NOMO-1 treated with dmso at 0.1 percent for 144 hours (cell line): ENCODE data around the gene GLRX5.

Source experiments
- DNase-seq: peaks from one replicate; lab custom pipeline; 2025; ENCODE audit not compliant: unreplicated experiment; lab: John Stamatoyannopoulos, UW

Gene GLRX5

GRCh38 chr14:95534299-95535225 is at the start of gene GLRX5:
Gene GLRX5, plus strand, starts transcription at chr14:95535050. Its CDS starts 40 bp downstream, at chr14:95535090.
- peak; percentile 100 for DNase-seq

- DNase-seq: no peak
Measured at GRCh38 chr14:95485222-95485819, 49.5 kb upstream of the GLRX5 start.

- DNase-seq: no peak
Measured at GRCh38 chr14:95486875-95487668, 47.8 kb upstream of the GLRX5 start.

- DNase-seq: no peak
Measured at GRCh38 chr14:95487669-95488084, 47.2 kb upstream of the GLRX5 start.

- no peak for DNase-seq
Measured at GRCh38 chr14:95488376-95489213, 46.3 kb upstream of the GLRX5 start.

GRCh38 chr14:95489214-95490137 is 45.4 kb upstream of the GLRX5 start:
- no peak for DNase-seq

GRCh38 chr14:95490138-95490509 is 44.7 kb upstream of the GLRX5 start:
- no peak for DNase-seq

GRCh38 chr14:95490727-95491451 is 44.0 kb upstream of the GLRX5 start:
- DNase-seq: no peak

- DNase-seq: no peak
Measured at GRCh38 chr14:95491936-95492608, 42.8 kb upstream of the GLRX5 start.

GRCh38 chr14:95493503-95493902 is 41.3 kb upstream of the GLRX5 start:
- DNase-seq: no peak

GRCh38 chr14:95493976-95494375 is 40.9 kb upstream of the GLRX5 start:
- no peak for DNase-seq

- no peak for DNase-seq
Measured at GRCh38 chr14:95494456-95494855, 40.4 kb upstream of the GLRX5 start.

- no peak for DNase-seq
Measured at GRCh38 chr14:95495076-95495475, 39.8 kb upstream of the GLRX5 start.

- peak; percentile 76 for DNase-seq
Measured at GRCh38 chr14:95495538-95496025, 39.3 kb upstream of the GLRX5 start.

GRCh38 chr14:95496111-95496681 is 38.7 kb upstream of the GLRX5 start:
- no peak for DNase-seq

- DNase-seq: no peak
Measured at GRCh38 chr14:95496690-95497259, 38.1 kb upstream of the GLRX5 start.

- DNase-seq: no peak
Measured at GRCh38 chr14:95497561-95498011, 37.3 kb upstream of the GLRX5 start.
